Fibroblast of skin of scalp (primary cell): ENCODE results near the gene PPFIA2.

Source experiments
- DNase-seq: peaks from one replicate; pipeline ENCODE4 v3.0.0-alpha.2; 2013

The PPFIA2 gene

GRCh38 chr12:81257947-81258551 is 501.1 kb downstream of the PPFIA2 start:
- DNase-seq, result peak; percentile 64

- DNase-seq, result no peak
Measured at GRCh38 chr12:81255947-81256346, 503.2 kb downstream of the PPFIA2 start.

- DNase-seq, result no peak
Measured at GRCh38 chr12:81255456-81255855, 503.7 kb downstream of the PPFIA2 start.

GRCh38 chr12:81253360-81253759 is 505.8 kb downstream of the PPFIA2 start:
- no peak for DNase-seq

- DNase-seq, result no peak
Measured at GRCh38 chr12:81252228-81252627, 506.9 kb downstream of the PPFIA2 start.

- peak; percentile 5 for DNase-seq
Measured at GRCh38 chr12:81249976-81250375, 509.2 kb downstream of the PPFIA2 start.

- no peak for DNase-seq
Measured at GRCh38 chr12:81245907-81246570, 513.1 kb downstream of the PPFIA2 start.

GRCh38 chr12:81245458-81245857 is 513.7 kb downstream of the PPFIA2 start:
- no peak for DNase-seq

GRCh38 chr12:81231574-81232368 is 527.4 kb downstream of the PPFIA2 start:
- DNase-seq, result no peak

- no peak for DNase-seq
Measured at GRCh38 chr12:81229759-81230158, 529.4 kb downstream of the PPFIA2 start.

GRCh38 chr12:81224626-81225025 is 534.5 kb downstream of the PPFIA2 start:
- no peak for DNase-seq

GRCh38 chr12:81222846-81223592 is 536.1 kb downstream of the PPFIA2 start:
- peak; percentile 27 for DNase-seq

- no peak for DNase-seq
Measured at GRCh38 chr12:81221681-81222080, 537.5 kb downstream of the PPFIA2 start.

GRCh38 chr12:81216739-81217138 is 542.4 kb downstream of the PPFIA2 start:
- DNase-seq, result no peak

GRCh38 chr12:81212996-81213696 is 546.0 kb downstream of the PPFIA2 start:
- no peak for DNase-seq

- no peak for DNase-seq
Measured at GRCh38 chr12:81211306-81211705, 547.8 kb downstream of the PPFIA2 start.

- peak; percentile 58 for DNase-seq
Measured at GRCh38 chr12:81209772-81210225, 549.4 kb downstream of the PPFIA2 start.

GRCh38 chr12:81209012-81209411 is 550.1 kb downstream of the PPFIA2 start:
- peak; percentile 36 for DNase-seq

GRCh38 chr12:81208187-81208911 is 550.8 kb downstream of the PPFIA2 start:
- peak; percentile 71 for DNase-seq
